Nephron (organoid): ENCODE measurements around the gene CAMKK2.

Experiments
- H3K27ac Mint-ChIP-seq, 3 experiments: 2 replicates each; pipeline ENCODE4 v1.8.0; 2020; ENCODE audit warnings: mixed read lengths in 3 of 3, mild to moderate bottlenecking in 2 of 3, moderate library complexity in 1 of 3
- H3K27me3 Mint-ChIP-seq: 2 replicates; pipeline ENCODE4 v1.8.0; 2021; ENCODE audit warnings: low read depth, mild to moderate bottlenecking, moderate library complexity, mixed read lengths
- H3K36me3 Mint-ChIP-seq: 2 replicates; pipeline ENCODE4 v1.8.0; 2020; ENCODE audit warnings: low read depth, mixed read lengths
- H3K4me1 Mint-ChIP-seq: 2 replicates; pipeline ENCODE4 v1.8.0; 2020; ENCODE audit warnings: mixed read lengths
- H3K4me3 Mint-ChIP-seq, 3 experiments: 2 replicates each; pipeline ENCODE4 v1.8.0; 2020; ENCODE audit warnings: mild to moderate bottlenecking in 3 of 3, mixed read lengths in 3 of 3, moderate library complexity in 2 of 3
- H3K9me3 Mint-ChIP-seq: 2 replicates; pipeline ENCODE4 v1.8.0; 2020; ENCODE audit warnings: mixed read lengths
- CTCF ChIP-seq, 3 experiments: fragments of 200-600 bp; sonication (generic); IDR thresholded peaks; one replicate each; pipeline ENCODE4 v1.5.0; 2021; ENCODE audit warnings: antibody characterized with exemption in 3 of 3; ENCODE audit not compliant: unreplicated experiment in 3 of 3

The CAMKK2 gene

GRCh38 chr12:121267822-121268221, 28.7 kb downstream of the CAMKK2 start:
- no peaks in the 10 kb centered on the region for H3K27me3 Mint-ChIP-seq
- no peak overlapping the region for H3K4me3 Mint-ChIP-seq
- TF ChIP-seq CTCF (IDR thresholded peaks at IDR 0.05; ENCODE audit: unreplicated experiment in 3 of 3): no peak
- H3K9me3 Mint-ChIP-seq: no peaks in the 10 kb centered on the region
- H3K4me1 Mint-ChIP-seq: no peaks in the 10 kb centered on the region
- peaks cover 48% of the 10 kb centered on the region for H3K36me3 Mint-ChIP-seq
- no peak overlapping the region for H3K27ac Mint-ChIP-seq

GRCh38 chr12:121264951-121265515, 31.5 kb downstream of the CAMKK2 start:
- Mint-ChIP-seq H3K4me3 (no peak overlapping the region), H3K9me3 (no peaks in the 10 kb centered on the region), H3K27ac (no peak overlapping the region), H3K4me1 (no peaks in the 10 kb centered on the region), H3K36me3 (peaks cover 54% of the 10 kb centered on the region), H3K27me3 (no peaks in the 10 kb centered on the region)
- no peak for TF ChIP-seq CTCF (IDR thresholded peaks at IDR 0.05; ENCODE audit: unreplicated experiment in 3 of 3)

GRCh38 chr12:121264135-121264534, 32.4 kb downstream of the CAMKK2 start:
- Mint-ChIP-seq H3K4me3 (no peak overlapping the region), H3K36me3 (peaks cover 55% of the 10 kb centered on the region), H3K27me3 (no peaks in the 10 kb centered on the region), H3K4me1 (no peaks in the 10 kb centered on the region), H3K27ac (no peak overlapping the region), H3K9me3 (no peaks in the 10 kb centered on the region)
- no peak for TF ChIP-seq CTCF (IDR thresholded peaks at IDR 0.05; ENCODE audit: unreplicated experiment in 3 of 3)

GRCh38 chr12:121263206-121263935, 33.1 kb downstream of the CAMKK2 start:
- TF ChIP-seq CTCF (IDR thresholded peaks at IDR 0.05; ENCODE audit: unreplicated experiment in 3 of 3): no peak
- Mint-ChIP-seq H3K4me1 (no peaks in the 10 kb centered on the region), H3K4me3 (no peak overlapping the region), H3K9me3 (no peaks in the 10 kb centered on the region), H3K27me3 (no peaks in the 10 kb centered on the region), H3K27ac (no peak overlapping the region), H3K36me3 (peaks cover 49% of the 10 kb centered on the region)

GRCh38 chr12:121261398-121261797, 35.1 kb downstream of the CAMKK2 start:
- Mint-ChIP-seq H3K9me3 (no peaks in the 10 kb centered on the region), H3K27ac (no peak overlapping the region), H3K4me1 (no peaks in the 10 kb centered on the region), H3K36me3 (peaks cover 53% of the 10 kb centered on the region), H3K27me3 (no peaks in the 10 kb centered on the region), H3K4me3 (no peak overlapping the region)
- no peak for TF ChIP-seq CTCF (IDR thresholded peaks at IDR 0.05; ENCODE audit: unreplicated experiment in 3 of 3)

GRCh38 chr12:121260091-121260490, 36.4 kb downstream of the CAMKK2 start:
- H3K9me3 Mint-ChIP-seq: no peaks in the 10 kb centered on the region
- no peaks in the 10 kb centered on the region for H3K27me3 Mint-ChIP-seq
- no peaks in the 10 kb centered on the region for H3K4me1 Mint-ChIP-seq
- no peak for TF ChIP-seq CTCF (IDR thresholded peaks at IDR 0.05; ENCODE audit: unreplicated experiment in 3 of 3)
- no peak overlapping the region for H3K4me3 Mint-ChIP-seq
- H3K36me3 Mint-ChIP-seq: peaks cover 55% of the 10 kb centered on the region
- H3K27ac Mint-ChIP-seq: no peak overlapping the region
